Neural progenitor cell (in vitro differentiated cells): ENCODE results near the gene SSBP3. TPM values are rescaled to one million over a fixed set of nuclear protein-coding genes. Genes with fewer than 3 reads are reported as not detected.
A peak's percentile ranks its signal among the peaks of the same experiment; 100 is the strongest.

Source experiments
- DNase-seq: peaks from one replicate; pipeline ENCODE4 v3.0.0-alpha.2; 2016; ENCODE audit warnings: low spot score
- H2AFZ ChIP-seq: fragments of 200-600 bp; sonication (generic); replicated peaks from 2 replicates; pipeline ENCODE4 v1.6.1; 2016; ENCODE audit warnings: antibody characterized with exemption
- H3F3A ChIP-seq: fragments of 200-600 bp; sonication (generic); 2 replicates; pipeline ENCODE4 v1.6.1; 2016; ENCODE audit warnings: antibody characterized with exemption, low read depth
- H3K27ac ChIP-seq: fragments of 200-600 bp; sonication (generic); 2 replicates; pipeline ENCODE4 v1.5.1; 2016; ENCODE audit warnings: mild to moderate bottlenecking
- H3K27me3 ChIP-seq: fragments of 200-600 bp; sonication (generic); 2 replicates; pipeline ENCODE4 v1.6.1; 2016; ENCODE audit warnings: mild to moderate bottlenecking, moderate library complexity
- H3K36me3 ChIP-seq: fragments of 200-600 bp; sonication (generic); 2 replicates; pipeline ENCODE4 v1.5.1; 2016
- H3K4me1 ChIP-seq: fragments of 200-600 bp; sonication (generic); 2 replicates; pipeline ENCODE4 v1.6.1; 2016; ENCODE audit warnings: mixed run types
- H3K4me2 ChIP-seq: fragments of 200-600 bp; sonication (generic); 2 replicates; pipeline ENCODE4 v1.6.1; 2016
- H3K4me3 ChIP-seq: fragments of 200-600 bp; sonication (generic); 2 replicates; pipeline ENCODE4 v1.5.1; 2016
- H3K79me2 ChIP-seq: fragments of 200-600 bp; sonication (generic); 2 replicates; pipeline ENCODE4 v1.6.1; 2016; ENCODE audit warnings: low read depth
- H3K9ac ChIP-seq: fragments of 200-600 bp; sonication (generic); 2 replicates; pipeline ENCODE4 v1.6.1; 2016
- H3K9me3 ChIP-seq: fragments of 200-600 bp; sonication (generic); 2 replicates; pipeline ENCODE4 v1.5.1; 2016; ENCODE audit warnings: low read depth
- H4K20me1 ChIP-seq: fragments of 200-600 bp; sonication (generic); 2 replicates; pipeline ENCODE4 v1.6.1; 2016; ENCODE audit warnings: low read depth
- H3K27ac Mint-ChIP-seq: 3 replicates; pipeline ENCODE4 v1.8.0; 2021; ENCODE audit warnings: mixed read lengths
- H3K27me3 Mint-ChIP-seq: 2 replicates; pipeline ENCODE4 v1.8.0; 2022; ENCODE audit warnings: low read depth, mild to moderate bottlenecking, inconsistent platforms, moderate library complexity, mixed read lengths; ENCODE audit not compliant: insufficient read depth
- H3K36me3 Mint-ChIP-seq: 3 replicates; pipeline ENCODE4 v1.8.0; 2021; ENCODE audit warnings: mixed read lengths
- H3K4me1 Mint-ChIP-seq: 3 replicates; pipeline ENCODE4 v1.8.0; 2021; ENCODE audit warnings: mixed read lengths
- H3K4me3 Mint-ChIP-seq: 3 replicates; pipeline ENCODE4 v1.8.0; 2021; ENCODE audit warnings: mild to moderate bottlenecking, moderate library complexity, mixed read lengths
- H3K9me3 Mint-ChIP-seq: 3 replicates; pipeline ENCODE4 v1.8.0; 2020; ENCODE audit warnings: mixed read lengths
- CTCF ChIP-seq: fragments of 200-600 bp; sonication (generic); IDR thresholded peaks from 2 replicates; pipeline ENCODE4 v1.5.1; 2017; ENCODE audit warnings: antibody characterized with exemption, mild to moderate bottlenecking
- EZH2 ChIP-seq: fragments of 200-600 bp; sonication (generic); IDR thresholded peaks from 2 replicates; pipeline ENCODE4 v1.6.1; 2017; ENCODE audit warnings: antibody characterized with exemption, mild to moderate bottlenecking, moderate library complexity
- EZH2phosphoT487 ChIP-seq: fragments of 200-600 bp; sonication (generic); IDR thresholded peaks from 2 replicates; pipeline ENCODE4 v1.6.1; 2017; ENCODE audit warnings: antibody characterized with exemption
- total RNA-seq: library from RNA; depleted of rRNA; stranded (reverse); fragments of >200 nt; gene quantifications from 2 replicates; pipeline ENCODE4 v1.2.3, GENCODE V29; 2015; ENCODE audit warnings: low replicate concordance

The SSBP3 gene
- total RNA-seq, 1 donor from 2014 or later: 53.0 TPM

DNA sequence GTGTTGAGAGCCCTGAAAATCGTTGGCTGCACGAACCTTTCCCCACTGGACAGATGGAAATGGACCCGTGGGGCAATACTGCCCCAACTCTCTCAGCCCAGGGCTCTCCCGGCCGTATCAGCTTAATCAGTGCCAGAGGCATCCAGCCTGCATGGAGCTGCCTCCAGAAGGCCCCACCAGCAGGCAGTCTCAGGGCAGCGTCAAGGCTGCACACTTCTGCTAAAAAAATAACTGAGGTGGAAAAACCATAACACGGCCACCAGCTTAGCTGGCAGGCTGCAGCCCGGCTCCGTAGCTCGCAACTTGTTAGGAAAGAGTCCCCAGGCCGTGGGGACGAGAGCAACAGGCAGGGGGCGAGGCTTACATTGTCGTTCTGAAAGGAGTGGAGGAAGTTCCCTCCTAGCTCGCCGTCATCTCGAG, 178.3 kb downstream of the SSBP3 start:
- peak overlapping the region; percentile 11 for H3K4me3 Mint-ChIP-seq
- peaks cover 28% of the 10 kb centered on the region for H3K36me3 Mint-ChIP-seq
- TF ChIP-seq EZH2: no peak
- peak; percentile 34 for TF ChIP-seq CTCF
- no peak for TF ChIP-seq EZH2phosphoT487
- Histone ChIP-seq H3K27ac (peak overlapping the region; percentile 37), H3K9ac (no peak overlapping the region), H3F3A (no peaks in the 10 kb centered on the region), H4K20me1 (peaks cover 31% of the 10 kb centered on the region), H2AFZ (no peak overlapping the region), H3K9me3 (no peaks in the 10 kb centered on the region), H3K4me1 (peaks cover 7% of the 10 kb centered on the region), H3K36me3 (no peaks in the 10 kb centered on the region), H3K4me3 (no peak overlapping the region), H3K4me2 (peak overlapping the region; percentile 23), H3K79me2 (no peaks in the 10 kb centered on the region), H3K27me3 (no peaks in the 10 kb centered on the region)
- peak overlapping the region; percentile 70 for H3K27ac Mint-ChIP-seq
- peak; percentile 67 for DNase-seq
- no peaks in the 10 kb centered on the region for H3K9me3 Mint-ChIP-seq
- peaks cover 45% of the 10 kb centered on the region for H3K4me1 Mint-ChIP-seq
- H3K27me3 Mint-ChIP-seq: peaks cover 3% of the 10 kb centered on the region

- no peaks in the 10 kb centered on the region for H3K9me3 ChIP-seq
- Mint-ChIP-seq H3K27ac (peak overlapping the region; percentile 70), H3K36me3 (peaks cover 33% of the 10 kb centered on the region), H3K4me3 (no peak overlapping the region), H3K9me3 (no peaks in the 10 kb centered on the region), H3K27me3 (peaks cover 5% of the 10 kb centered on the region), H3K4me1 (peaks cover 50% of the 10 kb centered on the region)
- H3K36me3 ChIP-seq: no peaks in the 10 kb centered on the region
- no peaks in the 10 kb centered on the region for H3K27me3 ChIP-seq
- H3K9ac ChIP-seq: no peak overlapping the region
- H3K27ac ChIP-seq: no peak overlapping the region
- peaks cover 36% of the 10 kb centered on the region for H4K20me1 ChIP-seq
- no peak for DNase-seq
- no peaks in the 10 kb centered on the region for H3K79me2 ChIP-seq
- no peak overlapping the region for H3K4me2 ChIP-seq
- no peaks in the 10 kb centered on the region for H3F3A ChIP-seq
- TF ChIP-seq EZH2 (no peak), CTCF (no peak), EZH2phosphoT487 (no peak)
- peaks cover 7% of the 10 kb centered on the region for H3K4me1 ChIP-seq
- no peak overlapping the region for H3K4me3 ChIP-seq
- H2AFZ ChIP-seq: no peak overlapping the region
Observed at GRCh38 chr1:54227091-54227602, 179.0 kb downstream of the SSBP3 start.

DNA sequence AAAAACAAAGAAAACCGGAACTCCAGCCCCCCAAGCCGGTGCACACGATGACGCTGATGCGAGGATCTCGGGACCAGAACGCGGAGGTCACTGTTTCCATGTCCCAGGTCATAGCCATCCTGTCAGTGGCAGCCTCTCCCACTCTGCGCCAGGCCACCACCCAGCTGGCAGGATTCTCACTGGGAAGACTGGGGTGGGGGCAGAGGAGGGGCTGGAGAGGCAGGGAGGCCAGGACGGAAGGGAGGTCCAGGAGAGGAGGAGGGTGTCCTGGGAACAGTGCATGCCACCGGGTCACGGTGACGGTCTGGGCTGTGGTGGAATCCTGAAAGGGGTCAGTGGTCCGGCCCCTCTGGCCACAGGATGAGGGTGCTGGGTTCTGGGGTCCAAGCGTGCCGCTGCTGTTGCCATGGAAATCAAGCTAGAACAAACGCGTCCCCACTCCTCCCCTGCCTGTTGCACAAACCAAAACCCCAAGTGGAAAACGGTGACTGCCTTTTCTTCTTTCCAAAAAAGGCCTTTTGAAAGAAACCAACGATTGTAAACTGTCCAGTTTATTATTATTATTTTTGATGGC, 180.1 kb downstream of the SSBP3 start:
- H3K4me3 Mint-ChIP-seq: no peak overlapping the region
- H3K27ac ChIP-seq: no peak overlapping the region
- no peaks in the 10 kb centered on the region for H3K9me3 Mint-ChIP-seq
- peaks cover 29% of the 10 kb centered on the region for H3K36me3 Mint-ChIP-seq
- H3K27me3 Mint-ChIP-seq: peaks cover 5% of the 10 kb centered on the region
- H3K4me2 ChIP-seq: no peak overlapping the region
- H3K27ac Mint-ChIP-seq: peak overlapping the region; percentile 21
- DNase-seq: no peak
- peaks cover 7% of the 10 kb centered on the region for H3K4me1 ChIP-seq
- H3K4me3 ChIP-seq: no peak overlapping the region
- no peaks in the 10 kb centered on the region for H3K27me3 ChIP-seq
- no peak overlapping the region for H3K9ac ChIP-seq
- no peak overlapping the region for H2AFZ ChIP-seq
- TF ChIP-seq CTCF: no peak
- TF ChIP-seq EZH2phosphoT487: no peak
- no peak for TF ChIP-seq EZH2
- no peaks in the 10 kb centered on the region for H3F3A ChIP-seq
- peaks cover 50% of the 10 kb centered on the region for H3K4me1 Mint-ChIP-seq
- peaks cover 36% of the 10 kb centered on the region for H4K20me1 ChIP-seq
- no peaks in the 10 kb centered on the region for H3K79me2 ChIP-seq
- H3K9me3 ChIP-seq: no peaks in the 10 kb centered on the region
- H3K36me3 ChIP-seq: no peaks in the 10 kb centered on the region
